ENCODE data around the gene PON2. TPM values are rescaled to one million over a fixed set of nuclear protein-coding genes. Genes with fewer than 3 reads are reported as not detected.

PON2 gene
- total and polyA plus RNA-seq, 2 of the 13 experiments (the other 11 are each of a cell fraction or from before 2014, with no cell fraction given): 202 to 217 TPM

GRCh38 chr7:95478272-95479037 lies 43.6 kb upstream of the PON2 start (continued):
- TF ChIP-seq ZFX (CRISPR knock-in tag; IDR thresholded peaks at IDR 0.05; ENCODE audit: low read depth) (0 out of 2 replicates have a peak, but pooled peaks have one; percentile 25), HMGXB4 (CRISPR knock-in tag; IDR thresholded peaks at IDR 0.05; ENCODE audit: borderline replicate concordance in 1 of 2, low read depth in 1 of 2) (peak; percentile 41 to 73; a peak in 3 of 4 replicates), SP140L (CRISPR knock-in tag; IDR thresholded peaks at IDR 0.05; ENCODE audit: borderline replicate concordance) (0 out of 2 replicates have a peak, but pooled peaks have one; percentile 13), ZNF569 (CRISPR knock-in tag; IDR thresholded peaks at IDR 0.05; ENCODE audit: borderline replicate concordance) (no peak), MIXL1 (CRISPR knock-in tag; IDR thresholded peaks at IDR 0.05) (no peak), ZNF737 (CRISPR knock-in tag; IDR thresholded peaks at IDR 0.05; ENCODE audit: borderline replicate concordance) (no peak), CSRNP2 (CRISPR knock-in tag; conservative IDR thresholded peaks at IDR 0.05; ENCODE audit: low read depth) (no peak), MAX (IDR thresholded peaks at IDR 0.05) (no peak), GTF3A (CRISPR knock-in tag; conservative IDR thresholded peaks at IDR 0.05) (no peak), MIER2 (CRISPR knock-in tag; IDR thresholded peaks at IDR 0.05) (no peak), XBP1 (CRISPR knock-in tag; IDR thresholded peaks at IDR 0.05) (no peak), CREB3 (CRISPR knock-in tag; IDR thresholded peaks at IDR 0.05) (no peak), HOXD1 (CRISPR knock-in tag; IDR thresholded peaks at IDR 0.05) (no peak), CENPBD1 (CRISPR knock-in tag; IDR thresholded peaks at IDR 0.05; ENCODE audit: borderline replicate concordance, low read depth) (no peak), ZNF605 (CRISPR knock-in tag; IDR thresholded peaks at IDR 0.05) (0 out of 2 replicates have a peak, but pooled peaks have one; percentile 31), TRIM22 (IDR thresholded peaks at IDR 0.05) (no peak), FOSL2 (CRISPR knock-in tag; IDR thresholded peaks at IDR 0.05) (0 out of 2 replicates have a peak, but pooled peaks have one; percentile 22), ZNF784 (CRISPR knock-in tag; IDR thresholded peaks at IDR 0.05; ENCODE audit: borderline replicate concordance) (no peak), NFYB (CRISPR knock-in tag; IDR thresholded peaks at IDR 0.05) (no peak), GTF2F1 (IDR thresholded peaks at IDR 0.05; ENCODE audit: low read length) (no peak), EP300 (IDR thresholded peaks at IDR 0.05; ENCODE audit: low read depth in 2 of 2, low read length in 2 of 2) (peak in 1 of 2 experiments; percentile 32; a peak in 1 of 4 replicates), EP300 (CRISPR knock-in tag; IDR thresholded peaks at IDR 0.05; ENCODE audit: borderline replicate concordance) (no peak; the same call in 1 of the 2 replicates), ZBTB42 (CRISPR knock-in tag; IDR thresholded peaks at IDR 0.05) (no peak)

Measured in HepG2 (cell line).